NK-92 (cell line): Measurements from ENCODE around the gene EFNA2.
A peak's percentile ranks its signal among the peaks of the same experiment; 100 is the strongest.

Source experiments
- DNase-seq: peaks from one replicate; lab custom pipeline; 2025; ENCODE audit not compliant: unreplicated experiment; lab: John Stamatoyannopoulos, UW

EFNA2 gene

GRCh38 chr19:1271528-1272422 lies 13.9 kb upstream of the EFNA2 start:
- DNase-seq, result no peak

GRCh38 chr19:1272423-1273262 lies 13.0 kb upstream of the EFNA2 start:
- no peak for DNase-seq

- no peak for DNase-seq
These were observed 12.2 kb upstream of the EFNA2 start for GRCh38 chr19:1273263-1274041.

GRCh38 chr19:1274081-1274851 lies 11.4 kb upstream of the EFNA2 start:
- DNase-seq, result no peak

GRCh38 chr19:1274852-1275259 lies 10.8 kb upstream of the EFNA2 start:
- no peak for DNase-seq

- DNase-seq, result peak; percentile 73
These were observed 10.3 kb upstream of the EFNA2 start, which contains the start of gene FAM174C for GRCh38 chr19:1275260-1275975. FAM174C (plus strand) TSS chr19:1275530; CDS start chr19:1275550, 20 bp downstream.

GRCh38 chr19:1275976-1276627 lies 9.6 kb upstream of the EFNA2 start:
- DNase-seq, result no peak

GRCh38 chr19:1276628-1277022 lies 9.0 kb upstream of the EFNA2 start:
- DNase-seq, result no peak

- DNase-seq, result no peak
These were observed 8.6 kb upstream of the EFNA2 start for GRCh38 chr19:1277061-1277460.

GRCh38 chr19:1278074-1278473 lies 7.6 kb upstream of the EFNA2 start:
- DNase-seq, result no peak

- DNase-seq, result no peak
These were observed 6.7 kb upstream of the EFNA2 start for GRCh38 chr19:1278713-1279660.

- no peak for DNase-seq
These were observed 5.8 kb upstream of the EFNA2 start for GRCh38 chr19:1279782-1280341.

- DNase-seq, result no peak
These were observed 4.8 kb upstream of the EFNA2 start for GRCh38 chr19:1280636-1281568.

GRCh38 chr19:1281569-1282287 lies 3.9 kb upstream of the EFNA2 start:
- no peak for DNase-seq

- no peak for DNase-seq
These were observed 3.0 kb upstream of the EFNA2 start for GRCh38 chr19:1282588-1283206.
